Upper lobe of left lung (tissue), 6 donors: ENCODE data around the gene WDR81. TPM values are rescaled to one million over a fixed set of nuclear protein-coding genes. Genes with fewer than 3 reads are reported as not detected.
A peak's percentile ranks its signal among the peaks of the same experiment; 100 is the strongest.

Experiments
- ATAC-seq, 2 donors: fragments of 200-7000 bp; cut with Tn5 transposase; one replicate each; pipeline ENCODE4 v1.9.1; 2022; ENCODE audit warnings: mild to moderate bottlenecking in 2 of 2, moderate library complexity in 2 of 2; ENCODE audit not compliant: low FRiP score in 2 of 2
- DNase-seq, 2 donors: peaks; one replicate each; pipeline ENCODE4 v3.0.0-alpha.2; 2019 to 2020
- H3K27ac ChIP-seq, 4 donors: fragments of 200-600 bp; sonication (generic); one replicate each; pipeline ENCODE4 v1.5.1; 2016 to 2019
- H3K27me3 ChIP-seq, 4 donors: fragments of 200-600 bp; sonication (generic); one replicate each; pipeline ENCODE4 v1.5.1; 2017 to 2019
- H3K36me3 ChIP-seq, 4 donors: fragments of 200-600 bp; sonication (generic); one replicate each; pipeline ENCODE4 v1.5.1; 2016 to 2019
- H3K4me1 ChIP-seq, 4 donors: fragments of 200-600 bp; sonication (generic); one replicate each; pipeline ENCODE4 v1.5.1; 2018 to 2019
- H3K4me3 ChIP-seq, 4 donors: fragments of 200-600 bp; sonication (generic); one replicate each; pipeline ENCODE4 v1.5.1; 2017 to 2019; ENCODE audit warnings: mild to moderate bottlenecking in 2 of 4, moderate library complexity in 1 of 4
- H3K9me3 ChIP-seq, 4 donors: fragments of 200-600 bp; sonication (generic); one replicate each; pipeline ENCODE4 v1.5.1; 2018 to 2019
- EP300 ChIP-seq, 4 donors: sonication (generic); formaldehyde crosslinking; IDR thresholded peaks; one replicate each; pipeline ENCODE4 v1.5.1; 2017; ENCODE audit warnings: antibody characterized with exemption in 4 of 4, control low read depth in 2 of 4
- POLR2A ChIP-seq, 4 donors: fragments of 450-650 bp; IDR thresholded peaks; one replicate each; pipeline ENCODE4 v1.5.1; 2016 to 2017; ENCODE audit warnings: antibody characterized with exemption in 4 of 4, mild to moderate bottlenecking in 2 of 4
- POLR2AphosphoS5 ChIP-seq, 2 donors: sonication (generic); formaldehyde crosslinking; IDR thresholded peaks; one replicate each; pipeline ENCODE4 v1.5.1; 2017; ENCODE audit warnings: antibody characterized with exemption in 2 of 2
- WGBS, 2 donors: methylation state at CpG; one replicate each; pipeline ENCODE4 v1.1.5; 2017 to 2018; 5-methylcytosine and 5-hydroxymethylcytosine counted together
- total RNA-seq, 6 donors: library from RNA; depleted of rRNA in 4 of 6; stranded (reverse); fragments of >200 nt in 4 of 6; gene quantifications; one replicate each; pipeline versions ENCODE4 v1.1.0 to v1.2.1, GENCODE V29; 2016 to 2021
- TF ChIP-seq, protein P1 (sequence below), 6 experiments: fragments of 450-650 bp in 4 of 6; fragments of 200-600 bp in 2 of 6; sonication (generic) in 2 of 6; IDR thresholded peaks; one replicate each; pipeline ENCODE4 v1.5.1; 2016 to 2019; ENCODE audit warnings: antibody characterized with exemption in 6 of 6
- donor health status: DM: no; HTN: no; CAD: no; lungs with moderate emphysema.
- donor health status: DM: no; HTN: yes; CAD: no; lungs with severe emphysema.

WDR81 gene
- 100 to 1,000 TPM in 2 of 6 donors, 10 to 100 TPM in 4; 47.4 to 162 (median 60.8) TPM for total RNA-seq

DNA sequence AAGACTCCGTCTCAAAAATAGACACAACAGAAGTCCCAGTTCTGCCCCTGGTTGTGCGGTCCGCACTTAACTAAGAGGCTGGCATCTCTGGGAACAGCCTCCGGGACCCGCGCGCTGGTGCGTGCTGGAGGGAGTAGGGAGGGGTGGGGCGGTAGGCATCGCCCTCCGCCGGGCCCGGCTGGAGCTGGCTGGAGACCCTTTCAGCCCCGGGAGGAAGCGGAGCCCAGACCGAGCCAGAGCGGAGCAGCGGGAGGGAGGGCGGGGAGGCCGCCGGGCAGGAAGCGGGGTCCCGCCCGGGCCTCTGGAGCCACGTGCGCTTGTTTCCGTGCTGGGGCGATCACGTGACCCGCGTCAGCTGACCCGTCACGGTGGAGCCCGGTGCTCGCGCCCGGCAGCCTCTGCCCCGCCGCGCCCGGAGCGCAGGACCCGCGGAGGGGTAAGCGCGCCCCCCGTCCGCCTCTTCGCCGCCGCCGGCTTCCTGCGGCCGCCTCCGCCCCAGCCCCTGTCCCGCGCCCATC is at the start of gene WDR81:
Gene WDR81, plus strand, starts transcription at position 354 of the 518 bp plus-strand sequence. CDS start 256 bp downstream, outside the sequence.
- peaks cover 37 to 72% (median 61%) of the 10 kb centered on the region in 4 donors for H3K4me1 ChIP-seq
- no peaks in the 10 kb centered on the region for H3K27me3 ChIP-seq
- peak in 1 of 4 donors; percentile 27 for TF ChIP-seq EP300 (IDR thresholded peaks at IDR 0.05)
- peak; percentile 50 to 77 for TF ChIP-seq POLR2AphosphoS5 (IDR thresholded peaks at IDR 0.05)
- TF ChIP-seq, protein P1, sequence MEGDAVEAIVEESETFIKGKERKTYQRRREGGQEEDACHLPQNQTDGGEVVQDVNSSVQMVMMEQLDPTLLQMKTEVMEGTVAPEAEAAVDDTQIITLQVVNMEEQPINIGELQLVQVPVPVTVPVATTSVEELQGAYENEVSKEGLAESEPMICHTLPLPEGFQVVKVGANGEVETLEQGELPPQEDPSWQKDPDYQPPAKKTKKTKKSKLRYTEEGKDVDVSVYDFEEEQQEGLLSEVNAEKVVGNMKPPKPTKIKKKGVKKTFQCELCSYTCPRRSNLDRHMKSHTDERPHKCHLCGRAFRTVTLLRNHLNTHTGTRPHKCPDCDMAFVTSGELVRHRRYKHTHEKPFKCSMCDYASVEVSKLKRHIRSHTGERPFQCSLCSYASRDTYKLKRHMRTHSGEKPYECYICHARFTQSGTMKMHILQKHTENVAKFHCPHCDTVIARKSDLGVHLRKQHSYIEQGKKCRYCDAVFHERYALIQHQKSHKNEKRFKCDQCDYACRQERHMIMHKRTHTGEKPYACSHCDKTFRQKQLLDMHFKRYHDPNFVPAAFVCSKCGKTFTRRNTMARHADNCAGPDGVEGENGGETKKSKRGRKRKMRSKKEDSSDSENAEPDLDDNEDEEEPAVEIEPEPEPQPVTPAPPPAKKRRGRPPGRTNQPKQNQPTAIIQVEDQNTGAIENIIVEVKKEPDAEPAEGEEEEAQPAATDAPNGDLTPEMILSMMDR (IDR thresholded peaks at IDR 0.05): peak in 2 of 6 experiments; percentile 12 to 26
- peak in 2 of 4 donors; percentile 11 to 80 for TF ChIP-seq POLR2A (IDR thresholded peaks at IDR 0.05)
- H3K4me3 ChIP-seq: peak within 1 kb of the TSS; percentile 68 to 96 (median 89)
- WGBS, 2 donors: 1% methylated on average over 16 to 34 of the region's 57 CpGs
- peak within 1 kb of the TSS; percentile 86 to 93 (median 89) for H3K27ac ChIP-seq
- no peaks in the 10 kb centered on the region for H3K9me3 ChIP-seq
- H3K36me3 ChIP-seq: peaks cover 4 to 33% (median 27%) of the 10 kb centered on the region in 4 donors
- ATAC-seq (peak; percentile 73 to 90), DNase-seq (peak; percentile 96 to 97)

- H3K36me3 ChIP-seq: peaks cover 95 to 100% (median 98%) of the 10 kb centered on the region in 4 donors
- H3K27me3 ChIP-seq: no peaks in the 10 kb centered on the region
- no peak for ATAC-seq
- H3K9me3 ChIP-seq: no peaks in the 10 kb centered on the region
- DNase-seq: no peak
- H3K27ac ChIP-seq: no peak overlapping the region
- no peaks in the 10 kb centered on the region for H3K4me1 ChIP-seq
- H3K4me3 ChIP-seq: no peak overlapping the region
- 98 to 99% methylated on average over 13 of the region's 13 CpGs for WGBS, 2 donors
- TF ChIP-seq EP300 (IDR thresholded peaks at IDR 0.05) (no peak), POLR2A (IDR thresholded peaks at IDR 0.05) (no peak), POLR2AphosphoS5 (IDR thresholded peaks at IDR 0.05) (no peak)
- TF ChIP-seq, protein P1 (IDR thresholded peaks at IDR 0.05): no peak
Measured at GRCh38 chr17:1676401-1676800, 48.1 kb upstream of the WDR81 start.

DNA sequence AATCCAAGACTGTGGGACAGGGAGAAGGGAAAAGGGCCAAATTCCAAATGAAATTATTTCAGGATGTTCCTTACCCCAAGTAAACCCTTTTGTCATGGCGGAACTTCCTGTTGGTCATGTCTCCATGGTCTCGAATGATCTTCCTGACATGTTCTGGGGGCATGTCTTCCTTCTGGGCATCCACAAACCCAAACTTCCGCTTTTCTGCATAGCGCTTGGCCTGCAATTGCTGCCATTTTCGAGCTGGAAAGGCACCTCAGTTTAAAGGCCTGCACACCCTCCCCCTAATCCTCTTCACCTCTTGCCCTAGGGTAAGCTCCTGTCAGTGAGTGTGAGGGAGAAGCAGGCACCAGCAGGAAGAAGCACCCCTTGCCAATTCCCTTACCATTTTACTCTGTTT is 41.0 kb upstream of the WDR81 start:
- DNase-seq (no peak), ATAC-seq (no peak)
- H3K27ac ChIP-seq: peak overlapping the region in 3 of 4 donors; percentile 94 to 97 (median 95)
- H3K4me3 ChIP-seq: peak overlapping the region; percentile 70 to 93 (median 80)
- H3K27me3 ChIP-seq: no peaks in the 10 kb centered on the region
- 56 to 65% methylated on average over 5 of the region's 5 CpGs for WGBS, 2 donors
- H3K36me3 ChIP-seq: peaks cover 38 to 52% (median 46%) of the 10 kb centered on the region in 4 donors
- no peaks in the 10 kb centered on the region for H3K9me3 ChIP-seq
- TF ChIP-seq, protein P1 (IDR thresholded peaks at IDR 0.05): no peak
- TF ChIP-seq EP300 (IDR thresholded peaks at IDR 0.05) (no peak), POLR2AphosphoS5 (IDR thresholded peaks at IDR 0.05) (no peak), POLR2A (IDR thresholded peaks at IDR 0.05) (no peak)
- H3K4me1 ChIP-seq: peaks cover 16 to 31% (median 19%) of the 10 kb centered on the region in 4 donors

DNA sequence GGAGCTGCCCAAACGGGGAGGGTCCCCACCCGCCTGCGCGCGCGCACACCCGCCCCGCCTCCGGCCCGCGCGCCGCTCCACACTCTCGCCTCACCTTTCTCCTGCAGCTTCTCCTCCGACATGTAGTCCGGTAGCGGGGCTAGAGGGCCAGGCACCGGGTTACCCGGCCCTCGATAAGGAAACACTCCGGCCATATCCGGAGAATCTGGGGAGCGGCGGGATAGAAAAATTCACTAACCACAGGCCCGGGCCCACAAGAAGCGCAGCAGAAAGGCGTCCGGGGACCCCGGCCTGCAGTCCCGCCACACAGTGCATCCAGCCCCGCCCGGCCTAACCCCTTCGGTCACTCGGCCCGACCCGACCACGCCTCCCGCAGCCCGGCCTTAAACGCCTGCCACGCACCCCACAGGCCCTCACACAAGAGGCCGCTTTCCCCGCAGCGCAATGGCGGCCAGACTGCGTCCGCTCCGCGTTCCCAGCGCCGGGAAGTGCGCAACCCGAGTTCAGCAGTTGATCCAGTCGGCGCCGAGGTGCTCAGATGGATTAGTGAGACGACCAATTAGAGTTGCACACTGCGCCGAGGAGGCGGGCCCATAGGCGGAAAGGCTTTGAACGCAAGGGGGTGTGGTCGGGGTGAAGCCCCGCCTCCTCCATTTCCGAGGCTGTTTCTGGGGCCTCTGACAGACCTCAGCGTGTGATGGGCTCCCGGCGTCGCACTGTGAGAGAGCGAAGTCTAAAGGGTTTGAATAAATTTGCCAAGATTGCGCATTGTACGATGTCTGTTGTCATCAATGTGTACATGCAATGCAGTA is 39.9 kb upstream of the WDR81 start, which contains the start of gene PRPF8:
Gene PRPF8, minus strand, starts transcription at position 490 of the 812 bp plus-strand sequence. Its CDS starts 296 bp downstream, at position 194.
- no peaks in the 10 kb centered on the region for H3K27me3 ChIP-seq
- no peaks in the 10 kb centered on the region for H3K9me3 ChIP-seq
- peak; percentile 100 for ATAC-seq
- peaks cover 16 to 31% (median 19%) of the 10 kb centered on the region in 4 donors for H3K4me1 ChIP-seq
- peak within 1 kb of the TSS; percentile 70 to 93 (median 80) for H3K4me3 ChIP-seq
- peaks cover 27 to 41% (median 35%) of the 10 kb centered on the region in 4 donors for H3K36me3 ChIP-seq
- H3K27ac ChIP-seq: peak within 1 kb of the TSS; percentile 89 to 97 (median 94)
- WGBS, 2 donors: 0 to 1% methylated on average over 41 to 54 of the region's 72 CpGs
- TF ChIP-seq POLR2AphosphoS5 (IDR thresholded peaks at IDR 0.05) (peak; percentile 99), EP300 (IDR thresholded peaks at IDR 0.05) (peak in 1 of 4 donors; percentile 68), POLR2A (IDR thresholded peaks at IDR 0.05) (peak in 3 of 4 donors; percentile 90 to 98 (median 92))
- TF ChIP-seq, protein P1 (IDR thresholded peaks at IDR 0.05): peak in 2 of 6 experiments; percentile 14 to 22
- peak; percentile 96 to 98 for DNase-seq
